ENCODE measurements around the gene DOC2B. TPM values are rescaled to one million over a fixed set of nuclear protein-coding genes. Genes with fewer than 3 reads are reported as not detected.
"Not testable (repeated sequence)": the region's sequence is repeated elsewhere in the genome, so short reads cannot be mapped to it uniquely, and the experiment has no call there.

DOC2B gene
- total RNA-seq, 1 experiment from 2014 or later = 1.5 TPM

DNA sequence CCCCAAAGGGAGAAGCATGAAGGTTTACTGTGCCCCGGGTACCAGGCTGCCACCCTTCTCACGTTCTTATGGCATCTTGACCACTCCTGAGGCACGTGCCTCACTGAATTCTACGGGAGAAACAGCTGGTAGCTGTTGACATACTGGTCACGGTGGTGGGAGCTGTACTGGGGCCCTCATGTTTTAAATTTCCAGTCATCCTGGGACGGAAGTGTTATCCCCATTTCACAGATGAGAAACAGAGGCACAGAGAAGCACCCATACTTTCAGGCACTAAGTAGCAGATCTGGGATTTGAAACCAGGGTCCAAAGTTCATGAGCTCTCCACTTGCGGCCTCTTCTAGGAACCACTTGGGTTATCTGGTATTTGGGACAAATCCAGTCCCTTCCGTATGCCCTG, 26.3 kb upstream of the DOC2B start:
- ATAC-seq (no peak), DNase-seq (ENCODE audit: low read depth, low spot score) (no peak)
- no peaks in the 10 kb centered on the region; the same call in 1 of the 2 replicates for H3K4me1 ChIP-seq (ENCODE audit: control insufficient read depth, insufficient read depth, low read length)
- ChIA-PET CTCF (no interaction called here), POLR2A (no interaction called here)
- intact Hi-C loops (cut with micrococcal nuclease; ENCODE audit: unreplicated experiment) (no loop called here), in situ Hi-C loops (cut with HindIII; ENCODE audit: low pct_unique_long_range_greater_than_20kb, low sequenced_read_pairs) (no loop called here)
- H3K9me3 ChIP-seq (ENCODE audit: control insufficient read depth, insufficient read depth, low read depth, low read length) = no peaks in the 10 kb centered on the region
- H3K4me3 ChIP-seq (ENCODE audit: low read depth in 2 of 2, low read length in 2 of 2) = no peak overlapping the region
- TF ChIP-seq, protein P1, sequence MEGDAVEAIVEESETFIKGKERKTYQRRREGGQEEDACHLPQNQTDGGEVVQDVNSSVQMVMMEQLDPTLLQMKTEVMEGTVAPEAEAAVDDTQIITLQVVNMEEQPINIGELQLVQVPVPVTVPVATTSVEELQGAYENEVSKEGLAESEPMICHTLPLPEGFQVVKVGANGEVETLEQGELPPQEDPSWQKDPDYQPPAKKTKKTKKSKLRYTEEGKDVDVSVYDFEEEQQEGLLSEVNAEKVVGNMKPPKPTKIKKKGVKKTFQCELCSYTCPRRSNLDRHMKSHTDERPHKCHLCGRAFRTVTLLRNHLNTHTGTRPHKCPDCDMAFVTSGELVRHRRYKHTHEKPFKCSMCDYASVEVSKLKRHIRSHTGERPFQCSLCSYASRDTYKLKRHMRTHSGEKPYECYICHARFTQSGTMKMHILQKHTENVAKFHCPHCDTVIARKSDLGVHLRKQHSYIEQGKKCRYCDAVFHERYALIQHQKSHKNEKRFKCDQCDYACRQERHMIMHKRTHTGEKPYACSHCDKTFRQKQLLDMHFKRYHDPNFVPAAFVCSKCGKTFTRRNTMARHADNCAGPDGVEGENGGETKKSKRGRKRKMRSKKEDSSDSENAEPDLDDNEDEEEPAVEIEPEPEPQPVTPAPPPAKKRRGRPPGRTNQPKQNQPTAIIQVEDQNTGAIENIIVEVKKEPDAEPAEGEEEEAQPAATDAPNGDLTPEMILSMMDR (IDR thresholded peaks at IDR 0.05) = no peak
- no peak for TF ChIP-seq SIN3A (IDR thresholded peaks at IDR 0.05; ENCODE audit: borderline replicate concordance, insufficient read depth, low read depth, low read length)
- TF ChIP-seq, protein P2, sequence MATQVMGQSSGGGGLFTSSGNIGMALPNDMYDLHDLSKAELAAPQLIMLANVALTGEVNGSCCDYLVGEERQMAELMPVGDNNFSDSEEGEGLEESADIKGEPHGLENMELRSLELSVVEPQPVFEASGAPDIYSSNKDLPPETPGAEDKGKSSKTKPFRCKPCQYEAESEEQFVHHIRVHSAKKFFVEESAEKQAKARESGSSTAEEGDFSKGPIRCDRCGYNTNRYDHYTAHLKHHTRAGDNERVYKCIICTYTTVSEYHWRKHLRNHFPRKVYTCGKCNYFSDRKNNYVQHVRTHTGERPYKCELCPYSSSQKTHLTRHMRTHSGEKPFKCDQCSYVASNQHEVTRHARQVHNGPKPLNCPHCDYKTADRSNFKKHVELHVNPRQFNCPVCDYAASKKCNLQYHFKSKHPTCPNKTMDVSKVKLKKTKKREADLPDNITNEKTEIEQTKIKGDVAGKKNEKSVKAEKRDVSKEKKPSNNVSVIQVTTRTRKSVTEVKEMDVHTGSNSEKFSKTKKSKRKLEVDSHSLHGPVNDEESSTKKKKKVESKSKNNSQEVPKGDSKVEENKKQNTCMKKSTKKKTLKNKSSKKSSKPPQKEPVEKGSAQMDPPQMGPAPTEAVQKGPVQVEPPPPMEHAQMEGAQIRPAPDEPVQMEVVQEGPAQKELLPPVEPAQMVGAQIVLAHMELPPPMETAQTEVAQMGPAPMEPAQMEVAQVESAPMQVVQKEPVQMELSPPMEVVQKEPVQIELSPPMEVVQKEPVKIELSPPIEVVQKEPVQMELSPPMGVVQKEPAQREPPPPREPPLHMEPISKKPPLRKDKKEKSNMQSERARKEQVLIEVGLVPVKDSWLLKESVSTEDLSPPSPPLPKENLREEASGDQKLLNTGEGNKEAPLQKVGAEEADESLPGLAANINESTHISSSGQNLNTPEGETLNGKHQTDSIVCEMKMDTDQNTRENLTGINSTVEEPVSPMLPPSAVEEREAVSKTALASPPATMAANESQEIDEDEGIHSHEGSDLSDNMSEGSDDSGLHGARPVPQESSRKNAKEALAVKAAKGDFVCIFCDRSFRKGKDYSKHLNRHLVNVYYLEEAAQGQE (IDR thresholded peaks at IDR 0.05; ENCODE audit: insufficient read depth in 1 of 2, low read depth in 2 of 2, low read length in 1 of 2) = no peak
- no peak for TF ChIP-seq POLR2AphosphoS5 (IDR thresholded peaks at IDR 0.05; ENCODE audit: low read depth, low read length)
- no peak for TF ChIP-seq TCF7L2 (IDR thresholded peaks at IDR 0.05; ENCODE audit: low read depth, low read length)
- H3K36me3 ChIP-seq (ENCODE audit: control insufficient read depth, insufficient read depth, low read length) = no peaks in the 10 kb centered on the region
- H3K27me3 ChIP-seq (ENCODE audit: control insufficient read depth, insufficient read depth, low read length) = no peaks in the 10 kb centered on the region
- no TSS peak for BruUV-seq (replicated peaks)
- no peak overlapping the region for H3K27ac ChIP-seq (ENCODE audit: low read length)

DNA sequence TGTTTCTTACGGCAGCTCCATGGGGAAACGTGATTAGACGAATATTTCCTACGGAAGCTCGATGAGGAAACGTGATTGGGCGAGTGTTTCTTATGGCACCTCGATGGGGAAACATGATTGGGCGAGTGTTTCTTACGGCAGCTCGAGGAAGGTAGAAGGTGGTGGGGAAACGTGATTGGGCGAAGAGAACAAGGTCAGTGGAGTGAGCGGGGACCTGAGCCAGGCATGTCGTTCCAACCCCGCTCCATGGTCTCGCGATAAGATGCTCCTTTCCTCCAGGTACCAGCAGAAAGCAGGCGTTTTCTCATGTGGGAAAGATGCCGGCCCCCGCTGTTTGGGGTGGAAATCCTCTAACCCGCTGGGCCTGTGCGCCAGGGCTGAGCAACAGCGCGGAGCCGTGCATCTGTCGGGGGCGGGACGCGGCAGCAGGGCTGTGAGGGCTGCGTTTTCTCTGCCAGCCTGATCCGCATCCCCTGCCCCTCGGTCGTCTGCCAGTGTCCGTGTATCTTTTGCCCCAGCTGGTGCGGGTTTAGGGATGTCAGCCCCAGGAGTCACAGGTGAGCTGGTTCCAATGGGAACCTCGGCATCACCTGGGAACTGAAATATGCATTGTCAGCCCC, 25.6 kb upstream of the DOC2B start:
- TF ChIP-seq SIN3A (IDR thresholded peaks at IDR 0.05; ENCODE audit: borderline replicate concordance, insufficient read depth, low read depth, low read length) (no peak), POLR2AphosphoS5 (IDR thresholded peaks at IDR 0.05; ENCODE audit: low read depth, low read length) (no peak), TCF7L2 (IDR thresholded peaks at IDR 0.05; ENCODE audit: low read depth, low read length) (no peak)
- TF ChIP-seq, protein P2 (IDR thresholded peaks at IDR 0.05; ENCODE audit: insufficient read depth in 1 of 2, low read depth in 2 of 2, low read length in 1 of 2) = no peak
- TF ChIP-seq, protein P1 (IDR thresholded peaks at IDR 0.05) = no peak
- BruUV-seq (replicated peaks) = no TSS peak

DNA sequence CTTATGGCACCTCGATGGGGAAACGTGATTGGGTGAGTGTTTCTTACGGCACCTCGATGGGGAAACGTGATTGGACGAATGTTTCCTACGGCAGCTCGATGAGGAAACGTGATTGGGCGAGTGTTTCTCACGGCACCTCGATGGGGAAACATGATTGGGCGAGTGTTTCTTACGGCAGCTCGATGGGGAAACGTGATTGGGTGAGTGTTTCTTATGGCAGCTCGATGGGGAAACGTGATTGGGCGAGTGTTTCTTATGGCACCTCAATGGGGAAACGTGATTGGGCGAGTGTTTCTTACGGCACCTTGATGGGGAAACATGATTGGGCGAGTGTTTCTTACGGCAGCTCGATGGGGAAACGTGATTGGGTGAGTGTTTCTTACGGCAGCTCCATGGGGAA, 25.0 kb upstream of the DOC2B start:
- DNase-seq (ENCODE audit: low read depth, low spot score); POLR2A ChIA-PET; ATAC-seq; H3K9me3 ChIP-seq (ENCODE audit: control insufficient read depth, insufficient read depth, low read depth, low read length); BruUV-seq (replicated peaks); H3K4me1 ChIP-seq (ENCODE audit: control insufficient read depth, insufficient read depth, low read length); H3K27ac ChIP-seq (ENCODE audit: low read length); H3K4me3 ChIP-seq (ENCODE audit: low read depth in 2 of 2, low read length in 2 of 2); H3K27me3 ChIP-seq (ENCODE audit: control insufficient read depth, insufficient read depth, low read length); H3K36me3 ChIP-seq (ENCODE audit: control insufficient read depth, insufficient read depth, low read length); in situ Hi-C loops (cut with HindIII; ENCODE audit: low pct_unique_long_range_greater_than_20kb, low sequenced_read_pairs); intact Hi-C loops (cut with micrococcal nuclease; ENCODE audit: unreplicated experiment); CTCF ChIA-PET: not testable (repeated sequence)

More for the DNA sequence above, 25.6 kb upstream of the DOC2B start:
- no peak overlapping the region for H3K27ac ChIP-seq (ENCODE audit: low read length)
- H3K27me3 ChIP-seq (ENCODE audit: control insufficient read depth, insufficient read depth, low read length) = no peaks in the 10 kb centered on the region
- no peak overlapping the region for H3K4me3 ChIP-seq (ENCODE audit: low read depth in 2 of 2, low read length in 2 of 2)
- in situ Hi-C loops (cut with HindIII; ENCODE audit: low pct_unique_long_range_greater_than_20kb, low sequenced_read_pairs) = no loop called here
- DNase-seq (ENCODE audit: low read depth, low spot score) (no peak), ATAC-seq (no peak)
- intact Hi-C loops (cut with micrococcal nuclease; ENCODE audit: unreplicated experiment) = no loop called here
- H3K9me3 ChIP-seq (ENCODE audit: control insufficient read depth, insufficient read depth, low read depth, low read length) = no peaks in the 10 kb centered on the region
- CTCF ChIA-PET = no interaction called here
- POLR2A ChIA-PET = no interaction called here
- H3K36me3 ChIP-seq (ENCODE audit: control insufficient read depth, insufficient read depth, low read length) = no peaks in the 10 kb centered on the region
- no peaks in the 10 kb centered on the region; the same call in 1 of the 2 replicates for H3K4me1 ChIP-seq (ENCODE audit: control insufficient read depth, insufficient read depth, low read length)
